Fibroblast of upper back skin (primary cell): ENCODE results near the gene NET1.
"Not testable (repeated sequence)": the region's sequence is repeated elsewhere in the genome, so short reads cannot be mapped to it uniquely, and the experiment has no call there.

ENCODE experiments used
- DNase-seq: peaks from one replicate; pipeline ENCODE4 v3.0.0-alpha.2; 2013

The NET1 gene

DNA sequence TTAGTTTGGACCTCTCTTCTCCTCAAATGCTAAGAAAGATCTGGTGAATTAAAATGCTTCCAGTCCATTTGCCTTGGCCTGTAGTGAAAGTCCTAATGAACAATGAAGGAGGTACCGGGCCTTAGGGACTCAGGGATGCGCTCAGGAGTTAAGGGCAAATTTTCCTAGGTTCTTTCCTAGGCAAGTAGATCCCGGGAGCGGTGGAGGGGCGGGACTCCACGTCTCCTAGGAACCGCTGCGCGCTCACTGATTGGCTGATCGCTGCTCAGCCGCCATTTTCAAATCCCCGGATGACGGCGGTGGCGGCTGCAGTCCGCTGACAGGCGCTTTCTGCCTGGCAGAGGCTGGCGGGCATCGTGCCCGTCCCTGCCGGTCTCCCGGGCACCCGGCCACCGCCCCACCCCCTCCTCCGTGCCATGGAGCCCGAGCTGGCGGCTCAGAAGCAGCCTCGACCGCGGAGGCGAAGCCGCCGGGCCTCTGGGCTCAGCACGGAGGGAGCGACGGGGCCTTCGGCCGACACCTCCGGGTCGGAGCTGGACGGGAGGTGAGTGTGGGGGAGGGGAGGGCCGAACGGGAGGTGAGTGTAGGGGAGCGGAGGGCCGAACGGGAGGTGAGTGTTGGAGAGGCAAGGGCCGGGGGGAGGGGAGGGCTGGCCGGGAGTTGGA, at the start of gene NET1:
TSS of gene NET1 (plus strand) at position 281 of the 665 bp plus-strand sequence. CDS start at position 417, 136 bp downstream.
- peak; percentile 86 for DNase-seq

- DNase-seq, result no peak
These were observed 49.5 kb upstream of the NET1 start for GRCh38 chr10:5362873-5363272.

GRCh38 chr10:5364374-5364773, 48.0 kb upstream of the NET1 start:
- no peak for DNase-seq

DNA sequence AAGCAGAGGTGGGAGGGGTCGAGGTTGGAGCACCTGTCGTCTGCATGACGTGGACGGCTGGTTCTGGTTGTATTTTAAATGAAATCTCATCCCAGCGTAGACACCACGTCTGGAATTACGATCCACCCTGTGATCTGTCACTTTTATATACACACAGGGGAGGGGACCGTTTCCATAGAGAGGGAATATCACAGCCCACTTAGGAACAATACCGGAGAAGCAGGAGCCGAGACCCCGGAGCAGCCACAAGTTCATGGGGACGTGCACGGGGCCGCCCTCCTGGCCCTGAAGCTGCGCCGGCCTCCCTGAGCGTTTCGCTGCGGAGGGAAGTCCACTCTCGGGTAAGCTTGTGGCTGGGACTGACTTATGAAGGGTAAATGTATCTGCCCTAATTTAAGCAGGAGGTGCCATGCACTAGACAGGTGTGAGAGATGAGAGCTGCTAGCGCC, 47.4 kb upstream of the NET1 start, which contains the start of gene UCN3:
TSS of gene UCN3 (plus strand) at position 77 of the 449 bp plus-strand sequence. CDS start 8,755 bp downstream, outside the sequence.
- DNase-seq, result no peak

GRCh38 chr10:5365928-5366327, 46.4 kb upstream of the NET1 start:
- no peak for DNase-seq

DNA sequence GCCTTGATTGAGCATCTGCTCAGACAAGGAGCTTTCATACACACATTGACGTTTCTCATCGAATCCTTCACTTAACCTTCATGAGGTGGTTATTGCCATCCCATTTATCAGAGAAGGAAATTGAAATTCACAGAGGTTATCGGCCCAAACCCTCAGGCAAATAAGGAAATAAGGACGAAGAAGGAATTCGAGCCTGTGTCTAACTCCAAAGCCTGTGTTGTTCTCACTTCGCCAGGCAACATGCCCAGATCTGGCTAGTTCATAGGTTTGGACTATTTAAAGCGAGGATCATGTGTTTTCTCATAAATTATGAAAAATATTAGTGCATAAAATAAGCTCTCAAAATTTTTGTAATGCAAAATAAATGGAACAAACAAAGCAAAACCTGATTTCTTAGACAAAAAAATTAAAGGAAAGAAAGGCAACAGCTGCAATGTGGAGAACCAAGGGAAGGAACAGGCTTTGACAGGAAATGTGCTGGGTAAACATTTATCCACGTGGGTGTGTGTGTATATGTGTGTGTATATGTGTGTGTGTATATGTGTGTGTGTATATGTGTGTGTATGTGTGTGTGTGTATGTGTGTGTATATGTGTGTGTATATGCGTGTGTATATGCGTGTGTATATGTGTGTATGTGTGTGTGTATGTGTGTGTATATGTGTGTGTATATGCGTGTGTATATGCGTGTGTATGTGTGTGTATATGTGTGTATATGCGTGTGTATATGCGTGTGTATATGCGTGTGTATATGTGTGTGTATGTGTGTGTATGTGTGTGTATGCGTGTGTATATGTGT, 42.8 kb upstream of the NET1 start:
- no peak for DNase-seq

GRCh38 chr10:5370493-5371352, 41.6 kb upstream of the NET1 start:
- no peak for DNase-seq

DNA sequence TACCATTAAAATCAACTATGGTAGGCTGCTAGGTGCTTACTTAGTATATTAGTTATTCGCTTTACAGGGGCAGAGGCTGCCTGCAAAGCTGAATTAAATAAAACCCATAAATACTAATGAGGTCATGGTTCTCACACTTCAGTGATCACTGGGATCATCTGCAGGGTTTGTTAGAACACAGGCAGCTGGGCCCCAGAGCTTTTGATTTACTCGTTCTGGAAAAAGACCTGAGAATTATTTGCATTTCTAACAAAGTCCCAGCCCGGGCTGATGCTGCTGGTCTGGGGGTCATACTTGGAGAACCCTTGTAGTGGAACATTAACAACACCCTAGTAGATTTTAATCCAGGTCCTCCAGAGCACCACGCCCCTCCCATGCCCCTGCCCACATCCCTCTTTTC, 39.0 kb upstream of the NET1 start:
- DNase-seq, result no peak

DNA sequence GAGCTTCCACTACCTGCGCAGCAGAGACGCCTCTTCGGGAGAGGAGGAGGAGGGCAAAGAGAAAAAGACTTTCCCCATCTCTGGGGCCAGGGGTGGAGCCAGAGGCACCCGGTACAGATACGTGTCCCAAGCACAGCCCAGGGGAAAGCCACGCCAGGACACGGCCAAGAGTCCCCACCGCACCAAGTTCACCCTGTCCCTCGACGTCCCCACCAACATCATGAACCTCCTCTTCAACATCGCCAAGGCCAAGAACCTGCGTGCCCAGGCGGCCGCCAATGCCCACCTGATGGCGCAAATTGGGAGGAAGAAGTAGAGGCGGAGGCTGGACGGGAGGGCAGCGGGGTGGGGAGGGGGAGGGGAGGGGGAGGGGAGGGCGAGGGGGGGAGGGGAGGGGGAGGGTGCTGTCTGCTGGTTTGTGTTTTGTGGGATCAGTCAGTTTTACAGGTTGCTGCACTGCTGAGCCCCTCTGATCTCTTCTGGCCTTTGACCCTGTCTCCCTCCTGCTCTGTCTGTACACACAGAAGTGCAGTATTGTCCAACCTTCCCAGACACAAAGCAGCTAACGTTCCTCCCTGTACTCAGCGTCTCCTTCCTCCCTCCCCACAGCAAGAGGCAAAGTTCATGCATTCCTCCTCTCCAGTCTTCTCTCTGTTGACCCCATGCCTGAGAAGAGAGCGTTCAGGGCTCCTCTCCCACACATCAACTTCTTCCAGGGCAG, 38.3 kb upstream of the NET1 start:
- DNase-seq, result no peak

GRCh38 chr10:5376450-5376849, 35.9 kb upstream of the NET1 start:
- DNase-seq, result no peak

DNA sequence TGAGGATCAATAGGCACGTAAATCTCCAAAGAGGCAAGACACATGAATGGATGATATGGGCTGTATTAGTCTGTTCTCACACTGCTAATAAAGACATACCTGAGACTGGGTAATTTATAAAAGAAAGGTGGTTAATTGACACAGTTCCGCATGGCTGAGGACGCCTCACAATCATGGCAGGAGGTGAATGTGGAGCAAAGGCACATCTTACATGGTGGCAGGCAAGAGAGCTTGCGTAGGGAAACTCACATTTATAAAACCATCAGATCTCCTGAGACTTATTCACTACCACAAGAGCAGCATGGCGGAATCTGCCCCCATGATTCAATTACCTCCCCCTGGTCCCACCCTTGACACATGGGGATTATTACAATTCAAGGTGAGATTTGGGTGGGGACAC, 33.2 kb upstream of the NET1 start:
- DNase-seq, result not testable (repeated sequence)

GRCh38 chr10:5380395-5380794, 32.0 kb upstream of the NET1 start:
- not testable (repeated sequence) for DNase-seq

DNA sequence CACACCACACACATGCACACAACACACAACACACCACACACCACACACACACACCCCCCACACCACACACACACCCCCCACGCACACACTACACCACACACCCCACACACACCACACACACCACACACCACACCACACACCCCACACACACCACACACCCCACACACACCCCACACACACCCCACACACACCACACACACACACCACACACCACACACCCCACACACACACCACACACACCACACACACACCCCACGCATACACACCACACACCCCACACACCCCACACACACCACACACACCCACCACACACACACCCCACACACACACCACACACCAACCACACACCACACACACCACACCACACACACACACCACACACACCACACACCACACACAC, 31.2 kb upstream of the NET1 start:
- DNase-seq, result no peak

DNA sequence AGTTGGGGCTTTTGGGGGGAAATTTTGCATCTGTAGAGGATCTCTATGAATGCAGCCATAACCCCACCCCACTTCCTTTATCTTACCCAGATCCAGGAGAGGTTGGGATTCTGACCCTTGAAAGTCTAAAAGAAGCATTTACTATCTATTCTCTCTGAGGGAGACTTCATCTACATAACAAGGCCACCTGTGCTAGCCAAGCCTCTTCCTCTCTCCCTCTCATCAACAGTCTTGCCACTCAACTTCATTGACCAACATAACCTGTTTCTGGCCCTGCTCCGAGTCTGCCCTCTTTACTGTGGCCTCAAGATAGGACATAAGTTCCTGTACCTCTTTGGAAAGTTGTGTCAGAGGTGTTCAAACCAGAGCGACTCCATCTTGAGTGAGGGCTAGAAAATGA, 27.1 kb upstream of the NET1 start:
- DNase-seq, result no peak

GRCh38 chr10:5387169-5387568, 25.2 kb upstream of the NET1 start:
- DNase-seq, result no peak

DNA sequence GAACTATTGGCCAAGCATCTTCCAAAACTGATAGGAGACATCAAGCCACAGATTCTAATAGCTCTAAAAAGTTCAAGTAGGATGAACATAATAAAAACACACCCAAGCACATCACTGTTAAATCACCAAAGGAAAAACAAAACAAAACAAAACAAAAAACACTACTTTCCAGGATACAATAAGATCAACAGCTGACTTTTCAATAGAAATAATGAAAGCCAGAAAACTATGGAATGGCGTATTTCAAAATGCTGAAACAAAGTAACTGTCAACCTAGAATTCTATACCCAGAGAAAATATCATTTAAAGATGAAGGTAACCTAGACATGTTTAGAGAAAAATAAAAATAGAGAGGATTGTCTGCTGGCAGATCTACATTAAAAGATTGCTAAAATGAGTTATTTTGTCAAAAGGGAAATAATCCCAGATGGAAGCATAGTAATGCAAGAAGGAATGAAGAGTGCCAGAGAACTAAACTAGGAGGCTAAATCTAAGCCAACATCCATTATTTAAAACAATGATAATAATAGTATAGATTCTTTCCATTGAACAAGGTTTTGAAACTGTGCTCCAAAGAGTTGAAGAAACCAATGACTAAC, 21.7 kb upstream of the NET1 start:
- no peak for DNase-seq

DNA sequence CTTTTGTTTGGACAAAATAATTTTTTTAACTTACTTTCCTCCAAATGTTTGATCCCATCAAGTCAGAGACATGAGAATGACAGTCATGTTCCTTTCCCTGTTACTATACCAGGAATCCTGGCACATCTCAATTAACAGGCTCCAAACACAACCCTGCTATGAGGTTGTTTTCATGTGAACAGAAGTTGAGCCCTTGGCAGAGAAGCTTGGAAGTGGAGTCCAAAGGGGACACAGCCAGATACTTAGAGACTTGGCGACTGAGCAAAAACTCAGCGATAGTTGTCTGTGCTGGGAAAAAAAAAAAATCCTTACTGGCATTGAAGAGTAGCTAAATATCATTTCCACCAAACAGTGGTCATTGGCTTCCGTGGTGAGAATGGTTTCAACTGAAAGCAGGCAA, 20.6 kb upstream of the NET1 start:
- no peak for DNase-seq

- no peak for DNase-seq
These were observed 18.8 kb upstream of the NET1 start for GRCh38 chr10:5393529-5393928.

DNA sequence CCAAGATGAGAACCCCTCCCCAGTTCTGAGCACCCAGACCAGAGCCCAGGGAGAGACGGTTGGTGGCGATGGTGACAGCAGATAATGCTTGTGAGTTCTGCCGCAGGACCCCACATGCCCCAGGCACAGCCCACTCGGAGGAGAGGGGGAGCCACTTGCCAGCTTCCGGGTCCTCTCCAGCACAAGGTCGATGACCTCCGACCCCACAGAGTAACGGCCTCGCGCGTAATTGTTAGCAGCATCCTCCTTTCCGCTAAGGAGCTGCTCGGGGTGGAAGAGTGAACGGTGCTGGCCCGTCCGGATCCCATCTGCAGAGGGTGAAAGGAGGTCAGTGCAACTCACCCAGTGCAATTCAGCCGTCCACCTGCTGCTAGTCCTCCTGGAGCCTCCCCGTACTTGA, 17.2 kb upstream of the NET1 start:
- no peak for DNase-seq

GRCh38 chr10:5396556-5397300, 15.6 kb upstream of the NET1 start:
- DNase-seq, result no peak

GRCh38 chr10:5399332-5399731, 13.0 kb upstream of the NET1 start:
- DNase-seq, result no peak
